Body of pancreas (tissue), 4 donors: ENCODE results near the gene DNAH5. TPM values are rescaled to one million over a fixed set of nuclear protein-coding genes. Genes with fewer than 3 reads are reported as not detected.
"Not testable (repeated sequence)": the region's sequence is repeated elsewhere in the genome, so short reads cannot be mapped to it uniquely, and the experiment has no call there.

Source experiments
- ATAC-seq: fragments of 150-250 bp; one replicate; pipeline ENCODE4 v1.9.1; 2016
- DNase-seq, 4 donors: peaks; one replicate each; pipeline ENCODE4 v3.0.0-alpha.2; 2019
- H3K27ac ChIP-seq, 4 donors: fragments of 200-600 bp; sonication (generic); 1 replicate in 3 of 4; 2 replicates in 1 of 4; pipeline versions ENCODE4 v1.5.1 to v1.6.1; 2016 to 2019; ENCODE audit warnings: mild to moderate bottlenecking in 1 of 4, mixed read lengths in 1 of 4, moderate library complexity in 1 of 4
- H3K27me3 ChIP-seq, 2 donors: fragments of 200-600 bp; sonication (generic); one replicate each; pipeline ENCODE4 v1.6.0; 2016; ENCODE audit warnings: mild to moderate bottlenecking in 1 of 2
- H3K36me3 ChIP-seq, 2 donors: fragments of 200-600 bp; sonication (generic); replicated peaks in 1 of 2; 2 replicates each; pipeline ENCODE4 v1.5.1; 2016; ENCODE audit warnings: low read depth in 2 of 2; ENCODE audit not compliant: insufficient read depth in 1 of 2
- H3K4me1 ChIP-seq: fragments of 200-600 bp; sonication (generic); one replicate; pipeline ENCODE4 v1.6.0; 2016
- H3K4me3 ChIP-seq, 2 donors: fragments of 200-600 bp; sonication (generic); 1 replicate in 1 of 2; 2 replicates in 1 of 2; pipeline ENCODE4 v1.5.1; 2016 to 2019
- H3K9me3 ChIP-seq, 3 donors: fragments of 200-600 bp; sonication (generic); 1 replicate in 2 of 3; 2 replicates in 1 of 3; pipeline ENCODE4 v1.5.1; 2016
- POLR2A ChIP-seq, 3 donors: fragments of 450-650 bp; IDR thresholded peaks; one replicate each; pipeline ENCODE4 v1.6.1; 2016; ENCODE audit warnings: antibody characterized with exemption in 3 of 3, mild to moderate bottlenecking in 2 of 3
- WGBS, 2 donors: methylation state at CpG; one replicate each; pipeline ENCODE4 v1.1.5; 2017; 5-methylcytosine and 5-hydroxymethylcytosine counted together
- intact Hi-C: fragments of 100-400 bp; cut with DNase I; formaldehyde crosslinking; loops from one replicate; pipeline ENCODE4 v1.15.1; 2023
- total RNA-seq, 2 donors: library from RNA; depleted of rRNA; stranded (reverse); fragments of >200 nt; gene quantifications; one replicate each; pipeline ENCODE4 v1.1.0, GENCODE V29; 2016
- TF ChIP-seq, protein P1 (sequence below), 7 experiments: fragments of 450-650 bp in 4 of 7; fragments of 200-600 bp in 3 of 7; sonication (generic) in 3 of 7; IDR thresholded peaks; one replicate each; pipeline ENCODE4 v1.5.1; 2016 to 2019; ENCODE audit warnings: antibody characterized with exemption in 7 of 7

DNAH5 gene
- total RNA-seq, 2 donors from 2014 or later = 0.99 to 2.6 TPM

DNA sequence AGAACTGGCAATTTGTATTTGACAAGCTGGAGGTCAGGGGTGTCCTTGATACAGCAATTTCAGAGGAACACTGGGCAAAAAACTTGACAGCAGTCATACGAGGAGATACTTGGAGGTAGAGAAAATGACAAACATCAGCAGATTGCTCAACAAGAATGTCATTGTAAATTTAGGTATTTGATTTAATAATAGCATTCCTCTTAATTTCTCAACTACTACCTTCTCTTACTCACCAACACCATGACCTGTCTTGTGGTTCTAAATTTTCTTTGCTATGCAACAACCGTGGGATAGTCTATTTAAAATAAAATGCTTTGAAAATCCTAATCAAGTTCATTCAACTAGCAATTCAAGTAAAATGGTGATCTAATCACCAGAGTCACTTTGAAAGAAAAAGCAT is 128.4 kb downstream of the DNAH5 start:
- DNase-seq = no peak
- H3K27ac ChIP-seq = no peak overlapping the region
- no peaks in the 10 kb centered on the region for H3K9me3 ChIP-seq
- no peak for ATAC-seq
- H3K36me3 ChIP-seq = no peaks in the 10 kb centered on the region
- H3K4me3 ChIP-seq = no peak overlapping the region
- 37 to 53% methylated on average over 2 of the region's 2 CpGs for WGBS, 2 donors
- H3K4me1 ChIP-seq = no peaks in the 10 kb centered on the region
- no peaks in the 10 kb centered on the region for H3K27me3 ChIP-seq
- TF ChIP-seq, protein P1, sequence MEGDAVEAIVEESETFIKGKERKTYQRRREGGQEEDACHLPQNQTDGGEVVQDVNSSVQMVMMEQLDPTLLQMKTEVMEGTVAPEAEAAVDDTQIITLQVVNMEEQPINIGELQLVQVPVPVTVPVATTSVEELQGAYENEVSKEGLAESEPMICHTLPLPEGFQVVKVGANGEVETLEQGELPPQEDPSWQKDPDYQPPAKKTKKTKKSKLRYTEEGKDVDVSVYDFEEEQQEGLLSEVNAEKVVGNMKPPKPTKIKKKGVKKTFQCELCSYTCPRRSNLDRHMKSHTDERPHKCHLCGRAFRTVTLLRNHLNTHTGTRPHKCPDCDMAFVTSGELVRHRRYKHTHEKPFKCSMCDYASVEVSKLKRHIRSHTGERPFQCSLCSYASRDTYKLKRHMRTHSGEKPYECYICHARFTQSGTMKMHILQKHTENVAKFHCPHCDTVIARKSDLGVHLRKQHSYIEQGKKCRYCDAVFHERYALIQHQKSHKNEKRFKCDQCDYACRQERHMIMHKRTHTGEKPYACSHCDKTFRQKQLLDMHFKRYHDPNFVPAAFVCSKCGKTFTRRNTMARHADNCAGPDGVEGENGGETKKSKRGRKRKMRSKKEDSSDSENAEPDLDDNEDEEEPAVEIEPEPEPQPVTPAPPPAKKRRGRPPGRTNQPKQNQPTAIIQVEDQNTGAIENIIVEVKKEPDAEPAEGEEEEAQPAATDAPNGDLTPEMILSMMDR (IDR thresholded peaks at IDR 0.05) = no peak
- TF ChIP-seq POLR2A (IDR thresholded peaks at IDR 0.05) = no peak
- intact Hi-C loops = no loop called here

DNA sequence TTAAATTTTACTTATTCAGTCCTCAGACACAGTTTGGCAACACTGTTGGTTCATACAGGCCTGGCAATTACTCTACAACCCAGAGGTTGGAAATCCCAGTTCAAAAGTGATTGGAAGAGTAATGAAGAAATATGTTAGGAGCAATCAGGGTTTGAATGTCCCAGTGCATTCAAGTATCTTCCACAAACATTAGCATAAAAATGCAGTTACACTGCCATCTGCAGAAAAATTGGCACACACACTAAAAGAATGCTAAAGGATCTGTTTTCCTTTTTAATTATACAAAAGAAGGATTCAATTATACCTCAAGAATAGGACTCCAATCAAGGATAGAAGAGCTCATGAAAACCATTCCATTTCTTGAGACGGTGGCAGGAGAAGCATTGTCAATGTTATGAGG is 130.2 kb downstream of the DNAH5 start:
- intact Hi-C loops = no loop called here

DNA sequence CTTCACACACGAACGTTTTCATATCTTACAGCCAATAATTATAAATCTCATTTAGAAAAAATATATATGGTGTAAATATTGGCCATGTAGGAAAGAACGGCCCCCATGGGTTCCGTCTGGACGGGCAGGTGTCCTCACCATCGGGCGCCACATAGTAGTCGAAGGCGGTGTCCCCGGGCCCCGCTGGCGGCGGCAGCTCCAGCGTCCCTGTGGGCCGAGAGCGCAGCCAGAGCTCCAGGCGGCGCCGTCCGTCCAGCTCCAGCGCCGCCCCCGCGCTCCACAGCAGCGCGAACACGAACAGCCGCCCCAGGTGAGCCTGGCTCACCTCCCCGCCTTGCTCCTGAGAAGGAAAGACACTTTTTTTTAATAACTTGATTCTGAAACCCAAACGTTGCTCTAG is 134.6 kb downstream of the DNAH5 start:
- no peaks in the 10 kb centered on the region for H3K9me3 ChIP-seq
- H3K4me3 ChIP-seq = no peak overlapping the region
- 45 to 65% methylated on average over 22 to 30 of the region's 30 CpGs for WGBS, 2 donors
- H3K27me3 ChIP-seq = no peaks in the 10 kb centered on the region
- H3K4me1 ChIP-seq = no peaks in the 10 kb centered on the region
- ATAC-seq (no peak), DNase-seq (peak in 1 of 4 donors; percentile 7)
- no peaks in the 10 kb centered on the region for H3K36me3 ChIP-seq
- no peak overlapping the region for H3K27ac ChIP-seq
- intact Hi-C loops = no loop called here
- TF ChIP-seq, protein P1 (IDR thresholded peaks at IDR 0.05) = no peak
- no peak for TF ChIP-seq POLR2A (IDR thresholded peaks at IDR 0.05)

More for the DNA sequence above, 130.2 kb downstream of the DNAH5 start:
- H3K9me3 ChIP-seq = no peaks in the 10 kb centered on the region
- no peak overlapping the region for H3K27ac ChIP-seq
- 68 to 71% methylated on average over 1 of the region's 1 CpG for whole genome bisulfite sequencing, 2 donors
- ATAC-seq = no peak
- no peak for TF ChIP-seq POLR2A (IDR thresholded peaks at IDR 0.05)
- TF ChIP-seq, protein P1 (IDR thresholded peaks at IDR 0.05) = no peak
- no peak overlapping the region for H3K4me3 ChIP-seq
- no peaks in the 10 kb centered on the region for H3K36me3 ChIP-seq
- H3K4me1 ChIP-seq = no peaks in the 10 kb centered on the region
- no peaks in the 10 kb centered on the region for H3K27me3 ChIP-seq
- DNase-seq = no peak

DNA sequence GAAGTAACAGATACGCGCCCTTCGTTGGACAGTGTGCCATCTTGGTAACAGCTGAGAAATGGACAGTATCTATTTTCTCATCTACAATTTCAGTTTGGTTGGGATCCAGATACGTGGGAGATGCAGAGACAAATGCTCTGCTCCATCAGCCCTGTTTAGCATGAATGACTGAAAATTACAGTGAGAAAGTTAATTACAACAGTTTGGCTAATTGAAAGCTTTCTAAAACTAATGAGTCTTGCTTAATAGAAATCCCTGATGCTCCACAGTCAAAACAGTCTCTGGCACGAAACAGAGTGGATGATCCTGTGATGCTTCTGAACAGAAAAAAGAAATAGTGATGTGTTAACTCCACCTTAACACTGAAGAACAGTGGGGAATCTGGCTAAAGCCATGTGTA is 140.2 kb downstream of the DNAH5 start:
- H3K4me1 ChIP-seq = no peaks in the 10 kb centered on the region
- no peak for TF ChIP-seq POLR2A (IDR thresholded peaks at IDR 0.05)
- TF ChIP-seq, protein P1 (IDR thresholded peaks at IDR 0.05) = no peak
- no peaks in the 10 kb centered on the region for H3K9me3 ChIP-seq
- intact Hi-C loops = no loop called here
- 69 to 77% methylated on average over 5 of the region's 5 CpGs for WGBS, 2 donors
- DNase-seq = no peak
- no peaks in the 10 kb centered on the region for H3K27me3 ChIP-seq
- ATAC-seq = no peak
- no peak overlapping the region for H3K27ac ChIP-seq
- H3K36me3 ChIP-seq = no peaks in the 10 kb centered on the region
- H3K4me3 ChIP-seq = no peak overlapping the region

DNA sequence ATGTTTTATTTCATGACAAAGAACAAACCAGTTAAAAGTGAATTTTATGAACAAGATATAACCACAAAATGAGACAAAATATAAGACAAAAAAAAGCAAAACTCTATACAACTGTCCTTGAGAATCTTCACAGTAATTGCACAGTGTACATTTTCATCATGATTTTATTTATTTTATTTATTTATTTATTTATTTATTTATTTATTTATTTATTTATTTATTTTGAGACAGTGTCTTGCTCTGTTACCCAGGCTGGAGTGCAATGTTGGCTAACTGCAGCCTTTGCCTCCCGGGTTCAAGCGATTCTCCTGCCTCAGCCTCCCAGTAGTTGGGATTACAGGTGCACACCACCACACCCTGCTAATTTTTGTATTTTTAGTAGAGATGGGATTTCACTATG is 145.9 kb downstream of the DNAH5 start:
- H3K27me3 ChIP-seq, H3K4me3 ChIP-seq, H3K4me1 ChIP-seq, intact Hi-C loops, ATAC-seq, DNase-seq, H3K9me3 ChIP-seq, H3K36me3 ChIP-seq, H3K27ac ChIP-seq: not testable (repeated sequence)
- WGBS, 2 donors = 82 to 92% methylated on average over 2 of the region's 2 CpGs
